HG02642 (cell line): ENCODE results near the gene ARHGDIB.

ENCODE experiments used
- ATAC-seq: cut with Tn5 transposase; IDR thresholded peaks from one replicate; pipeline ENCODE4 v1.9.1; 2021; ENCODE audit warnings: mild to moderate bottlenecking; ENCODE audit not compliant: unreplicated experiment, poor library complexity

The ARHGDIB gene

GRCh38 chr12:14936224-14936861 is 25.1 kb downstream of the ARHGDIB start:
- no peak for ATAC-seq

GRCh38 chr12:14935031-14935430 is 26.4 kb downstream of the ARHGDIB start:
- ATAC-seq = no peak

GRCh38 chr12:14934511-14934910 is 26.9 kb downstream of the ARHGDIB start:
- ATAC-seq = no peak

- no peak for ATAC-seq
These were observed 29.4 kb downstream of the ARHGDIB start for GRCh38 chr12:14931791-14932560.

- no peak for ATAC-seq
These were observed 30.0 kb downstream of the ARHGDIB start for GRCh38 chr12:14931359-14931758.

GRCh38 chr12:14930299-14930698 is 31.1 kb downstream of the ARHGDIB start:
- no peak for ATAC-seq

GRCh38 chr12:14928931-14929330 is 32.5 kb downstream of the ARHGDIB start:
- no peak for ATAC-seq

- no peak for ATAC-seq
These were observed 34.1 kb downstream of the ARHGDIB start for GRCh38 chr12:14927267-14927666.

GRCh38 chr12:14924541-14924940 is 36.9 kb downstream of the ARHGDIB start:
- no peak for ATAC-seq

GRCh38 chr12:14923944-14924343 is 37.5 kb downstream of the ARHGDIB start:
- ATAC-seq = no peak

GRCh38 chr12:14921218-14921617 is 40.2 kb downstream of the ARHGDIB start:
- no peak for ATAC-seq

- no peak for ATAC-seq
These were observed 40.8 kb downstream of the ARHGDIB start for GRCh38 chr12:14920475-14921126.

GRCh38 chr12:14919455-14919854 is 41.9 kb downstream of the ARHGDIB start:
- ATAC-seq = no peak

- no peak for ATAC-seq
These were observed 45.7 kb downstream of the ARHGDIB start for GRCh38 chr12:14915736-14916135.

- ATAC-seq = no peak
These were observed 48.0 kb downstream of the ARHGDIB start for GRCh38 chr12:14913381-14913781.

GRCh38 chr12:14911131-14911530 is 50.3 kb downstream of the ARHGDIB start:
- no peak for ATAC-seq

- no peak for ATAC-seq
These were observed 51.1 kb downstream of the ARHGDIB start for GRCh38 chr12:14910090-14910915.

GRCh38 chr12:14907953-14908352 is 53.4 kb downstream of the ARHGDIB start:
- no peak for ATAC-seq

GRCh38 chr12:14906114-14906513 is 55.3 kb downstream of the ARHGDIB start:
- no peak for ATAC-seq

GRCh38 chr12:14905269-14906004 is 56.0 kb downstream of the ARHGDIB start:
- no peak for ATAC-seq
